IPS-15b (cell line): Measurements from ENCODE around the gene NCKAP5.

Experiments used
- H3K27me3 ChIP-seq: one replicate; pipeline ENCODE4 v1.6.1; 2013; ENCODE audit warnings: low read length; ENCODE audit not compliant: control insufficient read depth, insufficient read depth
- H3K36me3 ChIP-seq: one replicate; pipeline ENCODE4 v1.6.1; 2013; ENCODE audit warnings: low read length; ENCODE audit not compliant: control insufficient read depth, insufficient read depth
- H3K4me1 ChIP-seq: one replicate; pipeline ENCODE4 v1.6.1; 2013; ENCODE audit warnings: mild to moderate bottlenecking, low read length; ENCODE audit not compliant: control insufficient read depth, insufficient read depth
- H3K4me3 ChIP-seq: one replicate; pipeline ENCODE4 v1.5.1; 2013; ENCODE audit warnings: low read depth, low read length
- H3K9ac ChIP-seq: one replicate; pipeline ENCODE4 v1.6.1; 2013; ENCODE audit warnings: low read depth, mild to moderate bottlenecking, low read length
- H3K9me3 ChIP-seq: one replicate; pipeline ENCODE4 v1.6.1; 2013; ENCODE audit warnings: mild to moderate bottlenecking, low read length; ENCODE audit not compliant: control insufficient read depth, insufficient read depth

Gene NCKAP5

GRCh38 chr2:133077269-133077822 lies 490.9 kb downstream of the NCKAP5 start:
- Histone ChIP-seq H3K27me3 (no peaks in the 10 kb centered on the region), H3K9ac (no peak overlapping the region), H3K4me1 (no peaks in the 10 kb centered on the region), H3K9me3 (no peaks in the 10 kb centered on the region), H3K36me3 (no peaks in the 10 kb centered on the region), H3K4me3 (no peak overlapping the region)

GRCh38 chr2:133072837-133073694 lies 495.2 kb downstream of the NCKAP5 start:
- Histone ChIP-seq H3K9ac (no peak overlapping the region), H3K27me3 (no peaks in the 10 kb centered on the region), H3K36me3 (no peaks in the 10 kb centered on the region), H3K9me3 (no peaks in the 10 kb centered on the region), H3K4me1 (no peaks in the 10 kb centered on the region), H3K4me3 (no peak overlapping the region)

GRCh38 chr2:133063775-133064174 lies 504.5 kb downstream of the NCKAP5 start:
- Histone ChIP-seq H3K4me1 (no peaks in the 10 kb centered on the region), H3K9me3 (no peaks in the 10 kb centered on the region), H3K27me3 (no peaks in the 10 kb centered on the region), H3K9ac (no peak overlapping the region), H3K36me3 (no peaks in the 10 kb centered on the region), H3K4me3 (no peak overlapping the region)

- H3K9me3 ChIP-seq, result no peaks in the 10 kb centered on the region
- no peak overlapping the region for H3K4me3 ChIP-seq
- no peak overlapping the region for H3K9ac ChIP-seq
- no peaks in the 10 kb centered on the region for H3K36me3 ChIP-seq
- no peaks in the 10 kb centered on the region for H3K27me3 ChIP-seq
- no peaks in the 10 kb centered on the region for H3K4me1 ChIP-seq
Observed at GRCh38 chr2:133062931-133063665, 505.2 kb downstream of the NCKAP5 start.

GRCh38 chr2:133061874-133062593 lies 506.2 kb downstream of the NCKAP5 start:
- Histone ChIP-seq H3K27me3 (no peaks in the 10 kb centered on the region), H3K36me3 (no peaks in the 10 kb centered on the region), H3K9me3 (no peaks in the 10 kb centered on the region), H3K9ac (no peak overlapping the region), H3K4me3 (no peak overlapping the region), H3K4me1 (no peaks in the 10 kb centered on the region)

- Histone ChIP-seq H3K4me1 (no peaks in the 10 kb centered on the region), H3K9ac (no peak overlapping the region), H3K36me3 (no peaks in the 10 kb centered on the region), H3K27me3 (no peaks in the 10 kb centered on the region), H3K9me3 (no peaks in the 10 kb centered on the region), H3K4me3 (no peak overlapping the region)
Observed at GRCh38 chr2:133054297-133054696, 514.0 kb downstream of the NCKAP5 start.

GRCh38 chr2:133053541-133053940 lies 514.7 kb downstream of the NCKAP5 start:
- H3K36me3 ChIP-seq, result no peaks in the 10 kb centered on the region

GRCh38 chr2:133045787-133046186 lies 522.5 kb downstream of the NCKAP5 start:
- H3K9me3 ChIP-seq, result no peaks in the 10 kb centered on the region
- H3K4me3 ChIP-seq, result no peak overlapping the region
- H3K9ac ChIP-seq, result no peak overlapping the region
- H3K27me3 ChIP-seq, result no peaks in the 10 kb centered on the region
- H3K36me3 ChIP-seq, result no peaks in the 10 kb centered on the region
- no peaks in the 10 kb centered on the region for H3K4me1 ChIP-seq

More at GRCh38 chr2:133053541-133053940, 514.7 kb downstream of the NCKAP5 start:
- Histone ChIP-seq H3K4me1 (no peaks in the 10 kb centered on the region), H3K4me3 (no peak overlapping the region), H3K27me3 (no peaks in the 10 kb centered on the region), H3K9ac (no peak overlapping the region), H3K9me3 (no peaks in the 10 kb centered on the region)

- Histone ChIP-seq H3K9ac (no peak overlapping the region), H3K36me3 (no peaks in the 10 kb centered on the region), H3K4me1 (no peaks in the 10 kb centered on the region), H3K9me3 (no peaks in the 10 kb centered on the region), H3K4me3 (no peak overlapping the region), H3K27me3 (no peaks in the 10 kb centered on the region)
Observed at GRCh38 chr2:133044556-133044955, 523.7 kb downstream of the NCKAP5 start.

- H3K4me1 ChIP-seq, result no peaks in the 10 kb centered on the region
- H3K4me3 ChIP-seq, result no peak overlapping the region
- H3K9me3 ChIP-seq, result no peaks in the 10 kb centered on the region
- H3K9ac ChIP-seq, result no peak overlapping the region
- no peaks in the 10 kb centered on the region for H3K27me3 ChIP-seq
- no peaks in the 10 kb centered on the region for H3K36me3 ChIP-seq
Observed at GRCh38 chr2:133040170-133040569, 528.1 kb downstream of the NCKAP5 start.

GRCh38 chr2:133039531-133039930 lies 528.7 kb downstream of the NCKAP5 start:
- Histone ChIP-seq H3K9ac (no peak overlapping the region), H3K4me3 (no peak overlapping the region), H3K27me3 (no peaks in the 10 kb centered on the region), H3K4me1 (no peaks in the 10 kb centered on the region), H3K9me3 (no peaks in the 10 kb centered on the region), H3K36me3 (no peaks in the 10 kb centered on the region)
